ENCODE measurements around the gene PPP1R12C. TPM values are rescaled to one million over a fixed set of nuclear protein-coding genes. Genes with fewer than 3 reads are reported as not detected.

The PPP1R12C gene
- total RNA-seq, 1 experiment from 2014 or later = 110 TPM

DNA sequence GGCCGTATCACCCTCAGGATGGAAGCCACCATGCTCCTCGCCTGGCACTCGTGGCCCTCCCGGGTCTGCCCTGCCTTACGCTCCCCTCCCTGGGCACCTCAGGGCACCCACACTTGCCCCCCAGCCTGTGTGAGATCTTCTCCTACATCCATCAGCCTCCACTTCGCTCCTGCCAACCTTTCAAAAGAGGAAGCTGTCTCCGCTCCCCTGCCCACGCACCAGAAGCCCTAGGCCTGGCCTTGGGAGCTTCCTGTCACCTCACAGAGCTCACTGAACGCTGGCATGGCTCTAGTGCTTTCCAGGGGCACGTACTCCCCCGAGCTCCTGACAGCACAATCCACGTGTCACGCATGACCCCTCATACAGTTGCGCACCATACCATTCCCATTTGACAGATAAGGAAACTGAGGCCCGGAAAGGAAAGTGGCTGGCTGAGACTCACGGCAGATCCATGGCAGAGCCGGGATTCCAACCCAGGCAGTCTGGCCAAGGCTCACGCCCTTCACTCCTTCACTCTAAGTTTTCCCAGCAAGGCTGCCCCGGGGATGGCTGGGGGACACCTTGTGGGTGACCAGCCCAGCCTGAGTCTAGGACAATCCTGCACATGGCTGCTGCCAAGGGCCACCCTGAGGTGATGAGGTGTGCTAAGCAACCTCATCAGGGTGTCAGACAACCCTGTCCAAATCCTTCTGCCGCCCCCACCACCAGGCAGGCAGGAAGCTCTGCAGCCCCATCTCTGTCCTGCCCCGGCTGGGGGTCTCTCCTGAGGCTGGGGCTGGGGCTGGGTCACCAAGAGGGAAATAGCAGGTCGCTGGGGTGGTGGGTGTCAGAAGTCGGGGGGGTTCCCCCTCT lies 19.3 kb downstream of the PPP1R12C start:
- Histone ChIP-seq H3K4me1 (replicated peaks; ENCODE audit: insufficient read depth) (no peaks in the 10 kb centered on the region), H3K27ac (no peak overlapping the region), H3K4me2 (no peak overlapping the region), H4K20me1 (ENCODE audit: insufficient read depth) (no peaks in the 10 kb centered on the region; the same call in 1 of the 2 replicates), H2AFZ (no peak overlapping the region), H3K79me2 (ENCODE audit: low read depth) (no peaks in the 10 kb centered on the region), H3K9me3 (ENCODE audit: insufficient read depth, low read depth) (no peaks in the 10 kb centered on the region), H3K36me3 (ENCODE audit: low read depth) (peaks cover 11% of the 10 kb centered on the region; the same call in 1 of the 2 replicates), H3K27me3 (ENCODE audit: insufficient read depth, low read depth) (no peaks in the 10 kb centered on the region), H3K9me2 (ENCODE audit: insufficient read depth) (no peaks in the 10 kb centered on the region), H3K4me3 (no peak overlapping the region), H3F3A (ENCODE audit: insufficient read depth, low read depth) (peaks cover 7% of the 10 kb centered on the region; the same call in 1 of the 2 replicates)
- BruUV-seq (replicated peaks) = no TSS peak
- CTCF ChIA-PET = no interaction called here
- peak in 1 of 2 experiments; percentile 33 for DNase-seq
- no peak for TF ChIP-seq EZH2 (IDR thresholded peaks at IDR 0.05; ENCODE audit: low read depth)
- TF ChIP-seq, protein P1, sequence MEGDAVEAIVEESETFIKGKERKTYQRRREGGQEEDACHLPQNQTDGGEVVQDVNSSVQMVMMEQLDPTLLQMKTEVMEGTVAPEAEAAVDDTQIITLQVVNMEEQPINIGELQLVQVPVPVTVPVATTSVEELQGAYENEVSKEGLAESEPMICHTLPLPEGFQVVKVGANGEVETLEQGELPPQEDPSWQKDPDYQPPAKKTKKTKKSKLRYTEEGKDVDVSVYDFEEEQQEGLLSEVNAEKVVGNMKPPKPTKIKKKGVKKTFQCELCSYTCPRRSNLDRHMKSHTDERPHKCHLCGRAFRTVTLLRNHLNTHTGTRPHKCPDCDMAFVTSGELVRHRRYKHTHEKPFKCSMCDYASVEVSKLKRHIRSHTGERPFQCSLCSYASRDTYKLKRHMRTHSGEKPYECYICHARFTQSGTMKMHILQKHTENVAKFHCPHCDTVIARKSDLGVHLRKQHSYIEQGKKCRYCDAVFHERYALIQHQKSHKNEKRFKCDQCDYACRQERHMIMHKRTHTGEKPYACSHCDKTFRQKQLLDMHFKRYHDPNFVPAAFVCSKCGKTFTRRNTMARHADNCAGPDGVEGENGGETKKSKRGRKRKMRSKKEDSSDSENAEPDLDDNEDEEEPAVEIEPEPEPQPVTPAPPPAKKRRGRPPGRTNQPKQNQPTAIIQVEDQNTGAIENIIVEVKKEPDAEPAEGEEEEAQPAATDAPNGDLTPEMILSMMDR (conservative IDR thresholded peaks at IDR 0.05) = no peak
- intact Hi-C loops (cut with micrococcal nuclease; ENCODE audit: unreplicated experiment) = no loop called here
- POLR2A ChIA-PET (ENCODE audit: unreplicated experiment) = no interaction called here

DNA sequence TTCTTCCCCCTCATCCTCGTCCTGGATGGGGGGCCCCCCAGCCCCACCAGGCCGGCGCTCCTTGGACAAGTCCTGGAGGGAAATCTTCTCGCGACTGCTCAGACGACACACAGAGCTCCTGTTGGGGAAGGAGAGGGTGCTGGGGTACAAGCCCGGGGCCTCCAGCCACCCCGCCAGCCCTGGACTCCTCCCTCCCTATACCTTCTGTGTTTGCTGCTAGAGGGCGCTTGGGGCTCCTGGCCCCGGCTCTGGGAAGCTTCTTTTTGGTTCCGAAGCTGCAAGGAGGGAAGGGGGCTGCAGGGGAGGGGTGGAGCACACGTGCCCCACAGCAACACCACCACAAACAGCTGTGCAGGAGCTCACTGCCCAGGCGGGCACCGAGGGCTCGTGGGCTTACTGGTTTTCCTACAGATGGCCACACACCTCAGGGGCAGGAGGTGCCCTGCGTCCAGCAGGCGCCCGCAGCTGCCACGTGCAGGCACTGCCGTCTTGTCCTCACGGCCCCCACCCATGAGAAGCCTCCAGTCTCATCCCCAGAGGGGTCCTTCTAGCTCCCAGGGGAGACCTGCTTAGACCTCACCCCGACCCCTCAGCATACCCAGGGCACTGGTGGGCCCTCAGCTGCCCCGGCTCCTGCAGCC lies 21.3 kb downstream of the PPP1R12C start:
- H4K20me1 ChIP-seq (ENCODE audit: insufficient read depth) = no peaks in the 10 kb centered on the region
- ChIA-PET CTCF (no interaction called here), POLR2A (ENCODE audit: unreplicated experiment) (interaction anchor here (0.8 kb wide), 1 partner anchor 228 kb away, joined by 8 read pairs; no protein-coding TSS in a partner anchor)
- TF ChIP-seq, protein P1 (conservative IDR thresholded peaks at IDR 0.05) = no peak
- no peak for TF ChIP-seq EZH2 (IDR thresholded peaks at IDR 0.05; ENCODE audit: low read depth)
- H3K27me3 ChIP-seq (ENCODE audit: insufficient read depth, low read depth) = no peaks in the 10 kb centered on the region
- BruUV-seq (replicated peaks) = no TSS peak
- no peak overlapping the region for H3K27ac ChIP-seq
- H3K36me3 ChIP-seq (ENCODE audit: low read depth) = no peaks in the 10 kb centered on the region
- no peak overlapping the region for H2AFZ ChIP-seq
- no peak overlapping the region for H3K4me2 ChIP-seq
- no peaks in the 10 kb centered on the region for H3K9me2 ChIP-seq (ENCODE audit: insufficient read depth)
- intact Hi-C loops (cut with micrococcal nuclease; ENCODE audit: unreplicated experiment) = no loop called here
- H3K79me2 ChIP-seq (ENCODE audit: low read depth) = no peaks in the 10 kb centered on the region
- H3K4me1 ChIP-seq (replicated peaks; ENCODE audit: insufficient read depth) = no peaks in the 10 kb centered on the region
- H3K9me3 ChIP-seq (ENCODE audit: insufficient read depth, low read depth) = no peaks in the 10 kb centered on the region
- no peak overlapping the region for H3K4me3 ChIP-seq
- H3F3A ChIP-seq (ENCODE audit: insufficient read depth, low read depth) = peaks cover 15% of the 10 kb centered on the region; the same call in 1 of the 2 replicates
- DNase-seq = peak in 1 of 2 experiments; percentile 28

DNA sequence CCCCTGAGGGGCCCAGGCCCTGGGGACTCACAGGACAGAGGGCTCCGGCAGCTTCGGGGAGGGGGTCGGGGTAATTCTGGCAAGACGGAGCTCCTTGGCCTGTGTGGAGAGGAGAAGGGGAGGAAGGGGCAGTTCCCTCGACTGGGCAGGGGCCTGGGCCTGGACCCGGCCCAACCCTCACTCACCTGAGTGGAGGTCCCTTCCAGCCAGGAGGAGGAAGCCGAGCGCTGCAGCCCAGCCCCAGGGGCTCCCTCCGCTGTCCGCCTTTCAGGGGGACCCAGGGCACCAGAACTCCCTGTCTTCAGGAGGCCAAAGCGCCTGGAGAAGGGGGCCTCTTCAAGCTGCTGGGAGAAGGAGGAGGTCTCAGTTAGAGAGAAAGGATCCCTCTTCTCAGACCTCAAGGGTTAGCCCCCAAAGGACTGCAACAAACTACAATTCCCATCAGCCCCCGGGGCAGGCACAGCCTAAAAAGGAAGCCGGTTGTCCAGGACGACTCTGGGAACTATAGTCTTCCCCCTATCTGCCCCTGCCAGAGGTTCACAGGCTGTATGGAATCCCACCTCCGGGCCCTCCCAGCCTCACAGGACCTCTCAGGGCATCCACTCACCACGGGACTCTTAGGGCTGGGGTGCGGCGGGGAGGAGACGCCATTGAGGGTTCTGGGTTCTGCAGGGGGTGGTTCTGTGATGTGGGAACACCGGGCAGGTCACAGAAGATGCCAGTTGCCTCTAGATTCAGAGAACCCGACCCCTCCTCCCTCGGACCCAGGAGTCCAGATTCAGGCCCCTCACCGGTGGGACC lies 22.0 kb downstream of the PPP1R12C start:
- intact Hi-C loops (cut with micrococcal nuclease; ENCODE audit: unreplicated experiment) = no loop called here
- H3K79me2 ChIP-seq (ENCODE audit: low read depth) = no peaks in the 10 kb centered on the region
- no peak for TF ChIP-seq EZH2 (IDR thresholded peaks at IDR 0.05; ENCODE audit: low read depth)
- TF ChIP-seq, protein P1 (conservative IDR thresholded peaks at IDR 0.05) = no peak
- H2AFZ ChIP-seq = no peak overlapping the region
- no peaks in the 10 kb centered on the region for H3K4me1 ChIP-seq (replicated peaks; ENCODE audit: insufficient read depth)
- H3K9me2 ChIP-seq (ENCODE audit: insufficient read depth) = no peaks in the 10 kb centered on the region
- no peaks in the 10 kb centered on the region for H3K9me3 ChIP-seq (ENCODE audit: insufficient read depth, low read depth)
- ChIA-PET POLR2A (ENCODE audit: unreplicated experiment) (no interaction called here), CTCF (no interaction called here)
- H3K4me2 ChIP-seq = no peak overlapping the region
- H4K20me1 ChIP-seq (ENCODE audit: insufficient read depth) = no peaks in the 10 kb centered on the region
- no peak overlapping the region for H3K27ac ChIP-seq
- DNase-seq = peak in 1 of 2 experiments; percentile 31
- peaks cover 22% of the 10 kb centered on the region for H3F3A ChIP-seq (ENCODE audit: insufficient read depth, low read depth)
- BruUV-seq (replicated peaks) = no TSS peak
- no peaks in the 10 kb centered on the region for H3K27me3 ChIP-seq (ENCODE audit: insufficient read depth, low read depth)
- H3K36me3 ChIP-seq (ENCODE audit: low read depth) = no peaks in the 10 kb centered on the region
- no peak overlapping the region for H3K4me3 ChIP-seq

Data from PC-9 (cell line).